ENCODE data around the gene DCLRE1C. TPM values are rescaled to one million over a fixed set of nuclear protein-coding genes. Genes with fewer than 3 reads are reported as not detected.
A peak's percentile ranks its signal among the peaks of the same experiment; 100 is the strongest.
"Not testable (repeated sequence)": the region's sequence is repeated elsewhere in the genome, so short reads cannot be mapped to it uniquely, and the experiment has no call there.

The DCLRE1C gene
- total and polyA plus RNA-seq, 5 donors from 2014 or later = 18.5 to 30.5 (median 24.6) TPM

- not testable (repeated sequence) for H3K4me3 Mint-ChIP-seq; H3K27ac ChIP-seq (ENCODE audit: insufficient read depth, low read length, poor library complexity, severe bottlenecking); H3K9me3 Mint-ChIP-seq; H3K4me1 ChIP-seq (ENCODE audit: control insufficient read depth, insufficient read depth, low read length, poor library complexity, severe bottlenecking); ATAC-seq (ENCODE audit: low read depth in 2 of 2); H3K27me3 ChIP-seq (ENCODE audit: control insufficient read depth, insufficient read depth, low read length); DNase-seq; H3K9me3 ChIP-seq (ENCODE audit: control insufficient read depth in 2 of 2, low read length in 2 of 2); H3K27me3 Mint-ChIP-seq; H3K4me3 ChIP-seq (ENCODE audit: low read depth, low read length)
- H3K36me3 ChIP-seq (ENCODE audit: control insufficient read depth, insufficient read depth, low read length) = peaks cover 47% of the 10 kb centered on the region
- Mint-ChIP-seq H3K4me1 (peaks cover 3 to 19% (median 8%) of the 10 kb centered on the region in 4 donors), H3K27ac (peak overlapping the region in 1 of 3 donors; percentile 31), H3K36me3 (peaks cover 26% of the 10 kb centered on the region)
These were observed 14.9 kb downstream of the DCLRE1C start for GRCh38 chr10:14938971-14939370.

- no peak overlapping the region for H3K27ac ChIP-seq (ENCODE audit: insufficient read depth, low read length, poor library complexity, severe bottlenecking)
- Mint-ChIP-seq H3K27ac (peak overlapping the region in 1 of 3 donors; percentile 44), H3K4me1 (peaks cover 3 to 8% (median 5%) of the 10 kb centered on the region in 4 donors), H3K4me3 (no peak overlapping the region), H3K36me3 (peaks cover 35% of the 10 kb centered on the region), H3K9me3 (no peaks in the 10 kb centered on the region), H3K27me3 (no peaks in the 10 kb centered on the region)
- no peak for ATAC-seq (ENCODE audit: low read depth in 2 of 2)
- no peaks in the 10 kb centered on the region for H3K27me3 ChIP-seq (ENCODE audit: control insufficient read depth, insufficient read depth, low read length)
- peaks cover 56% of the 10 kb centered on the region for H3K36me3 ChIP-seq (ENCODE audit: control insufficient read depth, insufficient read depth, low read length)
- DNase-seq = no peak
- H3K9me3 ChIP-seq (ENCODE audit: control insufficient read depth in 2 of 2, low read length in 2 of 2) = no peaks in the 10 kb centered on the region
- no peak overlapping the region for H3K4me3 ChIP-seq (ENCODE audit: low read depth, low read length)
- no peaks in the 10 kb centered on the region for H3K4me1 ChIP-seq (ENCODE audit: control insufficient read depth, insufficient read depth, low read length, poor library complexity, severe bottlenecking)
These were observed 17.3 kb downstream of the DCLRE1C start for GRCh38 chr10:14936584-14936983.

GRCh38 chr10:14930610-14931009 lies 23.3 kb downstream of the DCLRE1C start:
- Histone ChIP-seq H3K36me3 (ENCODE audit: control insufficient read depth, insufficient read depth, low read length) (peaks cover 84% of the 10 kb centered on the region), H3K4me1 (ENCODE audit: control insufficient read depth, insufficient read depth, low read length, poor library complexity, severe bottlenecking) (no peaks in the 10 kb centered on the region), H3K27ac (ENCODE audit: insufficient read depth, low read length, poor library complexity, severe bottlenecking) (no peak overlapping the region), H3K27me3 (ENCODE audit: control insufficient read depth, insufficient read depth, low read length) (no peaks in the 10 kb centered on the region), H3K4me3 (ENCODE audit: low read depth, low read length) (no peak overlapping the region), H3K9me3 (ENCODE audit: control insufficient read depth in 2 of 2, low read length in 2 of 2) (no peaks in the 10 kb centered on the region)
- DNase-seq (no peak), ATAC-seq (ENCODE audit: low read depth in 2 of 2) (no peak)
- Mint-ChIP-seq H3K27me3 (no peaks in the 10 kb centered on the region), H3K9me3 (no peaks in the 10 kb centered on the region), H3K27ac (no peak overlapping the region), H3K4me3 (no peak overlapping the region), H3K36me3 (peaks cover 46% of the 10 kb centered on the region), H3K4me1 (peaks cover 0 to 12% (median 5%) of the 10 kb centered on the region in 4 donors)

GRCh38 chr10:14926722-14927416 lies 27.0 kb downstream of the DCLRE1C start:
- H3K4me3 ChIP-seq (ENCODE audit: low read depth, low read length) = no peak overlapping the region
- peak in 1 of 2 donors; percentile 42 for ATAC-seq (ENCODE audit: low read depth in 2 of 2)
- H3K27me3 Mint-ChIP-seq = no peaks in the 10 kb centered on the region
- H3K27ac ChIP-seq (ENCODE audit: insufficient read depth, low read length, poor library complexity, severe bottlenecking) = no peak overlapping the region
- H3K4me3 Mint-ChIP-seq = no peak overlapping the region
- H3K4me1 ChIP-seq (ENCODE audit: control insufficient read depth, insufficient read depth, low read length, poor library complexity, severe bottlenecking) = no peaks in the 10 kb centered on the region
- H3K27me3 ChIP-seq (ENCODE audit: control insufficient read depth, insufficient read depth, low read length) = no peaks in the 10 kb centered on the region
- no peaks in the 10 kb centered on the region for H3K9me3 ChIP-seq (ENCODE audit: control insufficient read depth in 2 of 2, low read length in 2 of 2)
- no peak for DNase-seq
- H3K36me3 Mint-ChIP-seq = peaks cover 50% of the 10 kb centered on the region
- H3K9me3 Mint-ChIP-seq = peaks cover 0 to 2% (median 0%) of the 10 kb centered on the region in 7 donors
- H3K36me3 ChIP-seq (ENCODE audit: control insufficient read depth, insufficient read depth, low read length) = peaks cover 81% of the 10 kb centered on the region
- H3K27ac Mint-ChIP-seq = peak overlapping the region in 1 of 3 donors; percentile 77
- peaks cover 2 to 12% (median 5%) of the 10 kb centered on the region in 4 donors for H3K4me1 Mint-ChIP-seq

- peaks cover 2 to 12% (median 5%) of the 10 kb centered on the region in 4 donors for H3K4me1 Mint-ChIP-seq
- no peak overlapping the region for H3K27ac ChIP-seq (ENCODE audit: insufficient read depth, low read length, poor library complexity, severe bottlenecking)
- peak overlapping the region in 1 of 3 donors; percentile 65 for H3K27ac Mint-ChIP-seq
These were observed 27.8 kb downstream of the DCLRE1C start for GRCh38 chr10:14926061-14926470.

GRCh38 chr10:14925268-14925667 lies 28.6 kb downstream of the DCLRE1C start:
- H3K36me3 Mint-ChIP-seq = peaks cover 57% of the 10 kb centered on the region

More at GRCh38 chr10:14926061-14926470, 27.8 kb downstream of the DCLRE1C start:
- H3K4me3 Mint-ChIP-seq = no peak overlapping the region
- no peak for ATAC-seq (ENCODE audit: low read depth in 2 of 2)
- peaks cover 0 to 2% (median 0%) of the 10 kb centered on the region in 7 donors for H3K9me3 Mint-ChIP-seq
- H3K27me3 ChIP-seq (ENCODE audit: control insufficient read depth, insufficient read depth, low read length) = no peaks in the 10 kb centered on the region
- H3K36me3 Mint-ChIP-seq = peaks cover 53% of the 10 kb centered on the region
- no peak overlapping the region for H3K4me3 ChIP-seq (ENCODE audit: low read depth, low read length)
- H3K9me3 ChIP-seq (ENCODE audit: control insufficient read depth in 2 of 2, low read length in 2 of 2) = no peaks in the 10 kb centered on the region
- peaks cover 82% of the 10 kb centered on the region for H3K36me3 ChIP-seq (ENCODE audit: control insufficient read depth, insufficient read depth, low read length)
- H3K4me1 ChIP-seq (ENCODE audit: control insufficient read depth, insufficient read depth, low read length, poor library complexity, severe bottlenecking) = no peaks in the 10 kb centered on the region
- DNase-seq = no peak
- H3K27me3 Mint-ChIP-seq = no peaks in the 10 kb centered on the region

GRCh38 chr10:14924013-14924412 lies 29.9 kb downstream of the DCLRE1C start:
- no peaks in the 10 kb centered on the region for H3K27me3 ChIP-seq (ENCODE audit: control insufficient read depth, insufficient read depth, low read length)
- DNase-seq (no peak), ATAC-seq (ENCODE audit: low read depth in 2 of 2) (no peak)
- Mint-ChIP-seq H3K27me3 (no peaks in the 10 kb centered on the region), H3K4me1 (peaks cover 2 to 12% (median 6%) of the 10 kb centered on the region in 4 donors), H3K4me3 (no peak overlapping the region), H3K36me3 (peaks cover 70% of the 10 kb centered on the region), H3K27ac (no peak overlapping the region), H3K9me3 (peaks cover 0 to 3% (median 0%) of the 10 kb centered on the region in 7 donors)
- H3K4me3 ChIP-seq (ENCODE audit: low read depth, low read length) = no peak overlapping the region
- peaks cover 83% of the 10 kb centered on the region for H3K36me3 ChIP-seq (ENCODE audit: control insufficient read depth, insufficient read depth, low read length)
- no peaks in the 10 kb centered on the region for H3K9me3 ChIP-seq (ENCODE audit: control insufficient read depth in 2 of 2, low read length in 2 of 2)
- no peaks in the 10 kb centered on the region for H3K4me1 ChIP-seq (ENCODE audit: control insufficient read depth, insufficient read depth, low read length, poor library complexity, severe bottlenecking)
- H3K27ac ChIP-seq (ENCODE audit: insufficient read depth, low read length, poor library complexity, severe bottlenecking) = no peak overlapping the region

More at GRCh38 chr10:14925268-14925667, 28.6 kb downstream of the DCLRE1C start:
- peaks cover 77% of the 10 kb centered on the region for H3K36me3 ChIP-seq (ENCODE audit: control insufficient read depth, insufficient read depth, low read length)
- H3K27me3 ChIP-seq (ENCODE audit: control insufficient read depth, insufficient read depth, low read length) = no peaks in the 10 kb centered on the region
- no peak overlapping the region for H3K4me3 ChIP-seq (ENCODE audit: low read depth, low read length)
- Mint-ChIP-seq H3K27ac (no peak overlapping the region), H3K4me1 (peaks cover 2 to 12% (median 6%) of the 10 kb centered on the region in 4 donors), H3K27me3 (no peaks in the 10 kb centered on the region), H3K4me3 (no peak overlapping the region), H3K9me3 (peaks cover 0 to 2% (median 0%) of the 10 kb centered on the region in 7 donors)
- no peaks in the 10 kb centered on the region for H3K9me3 ChIP-seq (ENCODE audit: control insufficient read depth in 2 of 2, low read length in 2 of 2)
- H3K27ac ChIP-seq (ENCODE audit: insufficient read depth, low read length, poor library complexity, severe bottlenecking) = no peak overlapping the region
- H3K4me1 ChIP-seq (ENCODE audit: control insufficient read depth, insufficient read depth, low read length, poor library complexity, severe bottlenecking) = no peaks in the 10 kb centered on the region
- no peak for ATAC-seq (ENCODE audit: low read depth in 2 of 2)
- DNase-seq = no peak

GRCh38 chr10:14918964-14919363 lies 34.9 kb downstream of the DCLRE1C start:
- no peaks in the 10 kb centered on the region for H3K27me3 Mint-ChIP-seq
- DNase-seq (no peak), ATAC-seq (ENCODE audit: low read depth in 2 of 2) (no peak)
- no peaks in the 10 kb centered on the region for H3K27me3 ChIP-seq (ENCODE audit: control insufficient read depth, insufficient read depth, low read length)
- H3K27ac Mint-ChIP-seq = peak overlapping the region in 1 of 3 donors; percentile 47
- H3K36me3 Mint-ChIP-seq = peaks cover 88% of the 10 kb centered on the region
- H3K27ac ChIP-seq (ENCODE audit: insufficient read depth, low read length, poor library complexity, severe bottlenecking) = no peak overlapping the region
- no peak overlapping the region for H3K4me3 ChIP-seq (ENCODE audit: low read depth, low read length)
- H3K9me3 Mint-ChIP-seq = peaks cover 3 to 16% (median 9%) of the 10 kb centered on the region in 7 donors
- peaks cover 87% of the 10 kb centered on the region for H3K36me3 ChIP-seq (ENCODE audit: control insufficient read depth, insufficient read depth, low read length)
- H3K9me3 ChIP-seq (ENCODE audit: control insufficient read depth in 2 of 2, low read length in 2 of 2) = peaks cover 15 to 21% of the 10 kb centered on the region in 2 experiments
- no peak overlapping the region for H3K4me3 Mint-ChIP-seq
- no peaks in the 10 kb centered on the region for H3K4me1 ChIP-seq (ENCODE audit: control insufficient read depth, insufficient read depth, low read length, poor library complexity, severe bottlenecking)
- H3K4me1 Mint-ChIP-seq = peaks cover 17 to 19% (median 18%) of the 10 kb centered on the region in 4 donors
